Esophagus squamous epithelium (tissue), 5 donors: Measurements from ENCODE around the gene TBX15. TPM values are rescaled to one million over a fixed set of nuclear protein-coding genes. Genes with fewer than 3 reads are reported as not detected.

ENCODE experiments used
- DNase-seq: peaks from one replicate; lab custom pipeline; 2025; lab: John Stamatoyannopoulos, UW
- H3K27ac ChIP-seq, 4 donors: fragments of 200-600 bp; sonication (generic); one replicate each; pipeline ENCODE4 v1.5.1; 2016 to 2019; ENCODE audit warnings: mild to moderate bottlenecking in 1 of 4
- H3K27me3 ChIP-seq, 4 donors: fragments of 200-600 bp; sonication (generic); 1 replicate in 3 of 4; 2 replicates in 1 of 4; pipeline versions ENCODE4 v1.5.1 to v1.6.0; 2017 to 2021; ENCODE audit warnings: antibody characterized with exemption in 1 of 4
- H3K36me3 ChIP-seq, 3 donors: fragments of 200-600 bp; sonication (generic); one replicate each; pipeline ENCODE4 v1.5.1; 2016 to 2019
- H3K4me1 ChIP-seq, 3 donors: fragments of 200-600 bp; sonication (generic); one replicate each; pipeline ENCODE4 v1.5.1; 2017 to 2019
- H3K4me3 ChIP-seq, 4 donors: fragments of 200-600 bp; sonication (generic); 1 replicate in 3 of 4; 2 replicates in 1 of 4; pipeline ENCODE4 v1.5.1; 2016 to 2019; ENCODE audit warnings: mild to moderate bottlenecking in 2 of 4, moderate library complexity in 1 of 4
- H3K9me3 ChIP-seq, 3 donors: fragments of 200-600 bp; sonication (generic); one replicate each; pipeline ENCODE4 v1.5.1; 2016 to 2019
- CTCF ChIP-seq, 6 experiments: fragments of 450-650 bp in 4 of 6; fragments of 200-600 bp in 2 of 6; sonication (generic) in 2 of 6; IDR thresholded peaks; one replicate each; pipeline ENCODE4 v1.5.1; 2016 to 2019; ENCODE audit warnings: antibody characterized with exemption in 6 of 6, mild to moderate bottlenecking in 4 of 6, moderate library complexity in 4 of 6
- POLR2A ChIP-seq, 4 donors: fragments of 450-650 bp; IDR thresholded peaks; one replicate each; pipeline ENCODE4 v1.6.1; 2017; ENCODE audit warnings: antibody characterized with exemption in 4 of 4, mild to moderate bottlenecking in 4 of 4, moderate library complexity in 3 of 4
- WGBS, 2 donors: methylation state at CpG; one replicate each; pipeline ENCODE4 v1.1.5; 2018; 5-methylcytosine and 5-hydroxymethylcytosine counted together
- intact Hi-C: fragments of 100-400 bp; cut with DNase I; formaldehyde crosslinking; loops from one replicate; pipeline ENCODE4 v1.15.0; 2022
- total RNA-seq, 4 donors: library from RNA; depleted of rRNA; stranded (reverse); fragments of >200 nt; gene quantifications; one replicate each; pipeline ENCODE4 v1.1.0, GENCODE V29; 2016
- donor health status: DM: yes; HTN: yes; CAD: no.

TBX15 gene
- total RNA-seq, 4 donors from 2014 or later, result 0.15 to 0.19 TPM; not detected in 2

- intact Hi-C loops, result no loop called here
- 74 to 78% methylated on average over 1 of the region's 1 CpG for WGBS, 2 donors
- no peak overlapping the region for H3K27ac ChIP-seq
- H3K36me3 ChIP-seq, result no peaks in the 10 kb centered on the region
- H3K4me1 ChIP-seq, result no peaks in the 10 kb centered on the region
- no peak for TF ChIP-seq POLR2A (IDR thresholded peaks at IDR 0.05)
- no peak for TF ChIP-seq CTCF (IDR thresholded peaks at IDR 0.05)
- DNase-seq, result no peak
- H3K9me3 ChIP-seq, result no peaks in the 10 kb centered on the region
- peaks cover 0 to 65% (median 0%) of the 10 kb centered on the region in 4 donors for H3K27me3 ChIP-seq
- H3K4me3 ChIP-seq, result no peak overlapping the region
Measured at GRCh38 chr1:118934706-118935105, 53.4 kb downstream of the TBX15 start.

GRCh38 chr1:118933051-118933781 lies 54.9 kb downstream of the TBX15 start:
- intact Hi-C loops, result no loop called here
- WGBS, 2 donors, result 19 to 21% methylated on average over 1 of the region's 1 CpG
- Histone ChIP-seq H3K9me3 (no peaks in the 10 kb centered on the region), H3K4me1 (no peaks in the 10 kb centered on the region), H3K36me3 (no peaks in the 10 kb centered on the region), H3K4me3 (no peak overlapping the region), H3K27me3 (peaks cover 0 to 56% (median 0%) of the 10 kb centered on the region in 4 donors), H3K27ac (no peak overlapping the region)
- no peak for DNase-seq
- TF ChIP-seq CTCF (IDR thresholded peaks at IDR 0.05) (no peak), POLR2A (IDR thresholded peaks at IDR 0.05) (no peak)

GRCh38 chr1:118931876-118932275 lies 56.3 kb downstream of the TBX15 start:
- TF ChIP-seq POLR2A (IDR thresholded peaks at IDR 0.05), result no peak
- no peak for TF ChIP-seq CTCF (IDR thresholded peaks at IDR 0.05)
- Histone ChIP-seq H3K4me3 (no peak overlapping the region), H3K9me3 (no peaks in the 10 kb centered on the region), H3K27ac (no peak overlapping the region), H3K4me1 (no peaks in the 10 kb centered on the region), H3K27me3 (peaks cover 0 to 56% (median 0%) of the 10 kb centered on the region in 4 donors), H3K36me3 (no peaks in the 10 kb centered on the region)
- no peak for DNase-seq
- intact Hi-C loops, result no loop called here
- WGBS, 2 donors, result 22 to 41% methylated on average over 1 of the region's 1 CpG

GRCh38 chr1:118928739-118929554 lies 59.2 kb downstream of the TBX15 start:
- Histone ChIP-seq H3K9me3 (no peaks in the 10 kb centered on the region), H3K4me3 (no peak overlapping the region), H3K27me3 (peaks cover 0 to 61% (median 0%) of the 10 kb centered on the region in 4 donors), H3K36me3 (no peaks in the 10 kb centered on the region), H3K27ac (no peak overlapping the region), H3K4me1 (no peaks in the 10 kb centered on the region)
- intact Hi-C loops, result no loop called here
- 45 to 47% methylated on average over 2 of the region's 2 CpGs for WGBS, 2 donors
- DNase-seq, result no peak
- TF ChIP-seq CTCF (IDR thresholded peaks at IDR 0.05) (no peak), POLR2A (IDR thresholded peaks at IDR 0.05) (no peak)
